ENCODE data around the gene UBAC2. TPM values are rescaled to one million over a fixed set of nuclear protein-coding genes. Genes with fewer than 3 reads are reported as not detected.

The UBAC2 gene
- total and polyA plus RNA-seq, 4 donors: 32.9 to 42.3 (median 35.3) TPM

- 85% methylated on average over 7 of the region's 7 CpGs for WGBS
- Histone ChIP-seq H3K27ac (ENCODE audit: low read depth in 1 of 2, low read length in 2 of 2) (no peak overlapping the region), H3K9ac (ENCODE audit: low read depth in 1 of 2, low read length in 2 of 2) (no peak overlapping the region), H3K36me3 (ENCODE audit: control insufficient read depth in 4 of 4, insufficient read depth in 3 of 4, low read depth in 1 of 4, low read length in 3 of 4) (peaks cover 0 to 3% (median 0%) of the 10 kb centered on the region in 4 donors), H3K27me3 (ENCODE audit: control insufficient read depth in 4 of 4, insufficient read depth in 4 of 4, low read length in 3 of 4) (no peaks in the 10 kb centered on the region), H3K4me3 (ENCODE audit: low read depth in 1 of 3, low read length in 3 of 3) (no peak overlapping the region), H3K4me1 (ENCODE audit: control insufficient read depth in 4 of 4, insufficient read depth in 4 of 4, low read length in 3 of 4) (peaks cover 0 to 2% (median 0%) of the 10 kb centered on the region in 4 donors), H3K9me3 (ENCODE audit: control insufficient read depth in 4 of 4, low read length in 3 of 4) (no peaks in the 10 kb centered on the region)
- no peak for DNase-seq (ENCODE audit: low spot score)
- TF ChIP-seq YY1 (IDR thresholded peaks at IDR 0.05) (no peak), FOXA2 (IDR thresholded peaks at IDR 0.05) (no peak), TAF1 (conservative IDR thresholded peaks at IDR 0.05) (no peak), JUND (IDR thresholded peaks at IDR 0.05) (no peak), HNF4G (IDR thresholded peaks at IDR 0.05) (no peak), EGR1 (IDR thresholded peaks at IDR 0.05; ENCODE audit: low read depth in 2 of 2) (no peak), ATF3 (IDR thresholded peaks at IDR 0.05) (no peak), ZBTB33 (IDR thresholded peaks at IDR 0.05) (no peak), GABPA (IDR thresholded peaks at IDR 0.05 in 1 of 2, conservative IDR thresholded peaks at IDR 0.05 in 1 of 2) (no peak), FOXA1 (IDR thresholded peaks at IDR 0.05) (no peak), MAX (IDR thresholded peaks at IDR 0.05) (no peak), RXRA (IDR thresholded peaks at IDR 0.05) (no peak), SP1 (IDR thresholded peaks at IDR 0.05) (no peak), REST (IDR thresholded peaks at IDR 0.05) (no peak)
These were observed 94.3 kb downstream of the UBAC2 start for GRCh38 chr13:99294958-99295357.

DNA sequence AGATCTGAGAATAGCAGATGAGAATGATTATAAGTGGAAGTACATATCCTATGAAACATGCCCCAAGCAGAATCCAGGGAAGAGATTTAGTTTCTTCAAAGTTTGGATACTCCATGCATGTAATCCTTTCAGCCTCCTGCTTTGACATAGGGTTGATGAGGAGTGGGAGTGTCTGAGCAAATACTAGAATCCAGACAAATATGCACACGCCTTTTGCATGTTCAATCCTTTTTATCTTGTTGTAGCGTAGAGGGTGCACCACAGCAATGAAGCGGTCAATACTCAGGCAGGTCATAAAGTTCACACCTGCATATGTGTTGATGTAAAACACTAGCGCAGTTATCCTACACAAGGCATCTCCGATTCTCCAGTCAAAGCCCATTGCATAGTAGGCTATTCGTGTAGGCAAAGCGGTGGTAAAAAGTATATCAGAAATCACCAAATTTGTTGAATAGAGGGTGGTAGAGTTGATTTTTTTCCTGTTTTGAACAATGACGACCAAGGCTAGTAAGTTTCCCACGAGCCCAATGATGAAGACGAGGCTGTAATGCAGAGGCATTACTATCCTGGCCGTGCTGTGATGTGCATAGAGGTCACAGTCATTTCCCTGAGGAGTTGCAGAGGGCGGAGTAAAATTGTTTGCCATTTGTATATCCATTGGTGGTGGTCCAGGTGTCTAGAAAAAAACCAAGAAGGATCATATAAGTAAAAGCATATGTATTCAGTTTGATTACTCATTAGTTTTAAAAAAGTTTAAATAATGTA is 95.0 kb downstream of the UBAC2 start:
- Histone ChIP-seq H3K4me3 (ENCODE audit: low read depth in 1 of 3, low read length in 3 of 3) (no peak overlapping the region), H3K9ac (ENCODE audit: low read depth in 1 of 2, low read length in 2 of 2) (no peak overlapping the region), H3K4me1 (ENCODE audit: control insufficient read depth in 4 of 4, insufficient read depth in 4 of 4, low read length in 3 of 4) (peaks cover 0 to 2% (median 0%) of the 10 kb centered on the region in 4 donors), H3K27ac (ENCODE audit: low read depth in 1 of 2, low read length in 2 of 2) (no peak overlapping the region), H3K9me3 (ENCODE audit: control insufficient read depth in 4 of 4, low read length in 3 of 4) (no peaks in the 10 kb centered on the region), H3K27me3 (ENCODE audit: control insufficient read depth in 4 of 4, insufficient read depth in 4 of 4, low read length in 3 of 4) (no peaks in the 10 kb centered on the region), H3K36me3 (ENCODE audit: control insufficient read depth in 4 of 4, insufficient read depth in 3 of 4, low read depth in 1 of 4, low read length in 3 of 4) (peaks cover 0 to 3% (median 0%) of the 10 kb centered on the region in 4 donors)
- TF ChIP-seq FOXA1 (IDR thresholded peaks at IDR 0.05): no peak
- no peak for TF ChIP-seq MAX (IDR thresholded peaks at IDR 0.05)
- no peak for TF ChIP-seq JUND (IDR thresholded peaks at IDR 0.05)
- TF ChIP-seq RXRA (IDR thresholded peaks at IDR 0.05): no peak
- TF ChIP-seq YY1 (IDR thresholded peaks at IDR 0.05): no peak
- no peak for TF ChIP-seq TAF1 (conservative IDR thresholded peaks at IDR 0.05)
- no peak for TF ChIP-seq CTCF (IDR thresholded peaks at IDR 0.05; ENCODE audit: low read depth, low read length, missing input control)
- no peak for TF ChIP-seq ZBTB33 (IDR thresholded peaks at IDR 0.05)
- TF ChIP-seq ATF3 (IDR thresholded peaks at IDR 0.05): no peak
- TF ChIP-seq RAD21 (IDR thresholded peaks at IDR 0.05): no peak
- TF ChIP-seq NR2F2 (IDR thresholded peaks at IDR 0.05): no peak
- TF ChIP-seq HNF4A (conservative IDR thresholded peaks at IDR 0.05): no peak
- TF ChIP-seq EGR1 (IDR thresholded peaks at IDR 0.05; ENCODE audit: low read depth in 2 of 2): no peak
- DNase-seq (ENCODE audit: low spot score): no peak
- 95% methylated on average over 12 of the region's 12 CpGs for WGBS
